NCI-H774 (cell line): ENCODE measurements around the gene RALGPS1.

Experiments used
- DNase-seq: peaks from one replicate; lab custom pipeline; 2025; lab: John Stamatoyannopoulos, UW

The RALGPS1 gene

DNA sequence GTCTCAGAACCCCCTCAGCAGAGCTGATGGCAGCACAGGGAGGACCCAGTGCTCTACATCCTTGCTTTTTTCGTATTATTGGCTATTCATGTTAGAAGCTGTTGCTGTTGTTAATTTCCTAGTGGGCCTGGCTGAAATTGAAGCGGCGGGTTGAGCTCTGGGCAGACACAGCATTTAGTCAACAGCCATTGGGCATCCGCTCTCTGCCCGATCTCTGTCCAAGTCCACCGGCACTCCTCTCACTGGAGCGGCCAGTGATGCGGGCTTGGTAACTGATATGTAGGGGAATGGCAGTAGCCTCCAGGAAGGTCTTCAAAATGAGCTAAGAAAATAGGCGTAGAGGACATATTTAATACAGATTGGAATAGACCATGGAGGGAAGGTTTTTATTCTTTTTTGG is 348.7 kb downstream of the RALGPS1 start:
- no peak for DNase-seq

DNA sequence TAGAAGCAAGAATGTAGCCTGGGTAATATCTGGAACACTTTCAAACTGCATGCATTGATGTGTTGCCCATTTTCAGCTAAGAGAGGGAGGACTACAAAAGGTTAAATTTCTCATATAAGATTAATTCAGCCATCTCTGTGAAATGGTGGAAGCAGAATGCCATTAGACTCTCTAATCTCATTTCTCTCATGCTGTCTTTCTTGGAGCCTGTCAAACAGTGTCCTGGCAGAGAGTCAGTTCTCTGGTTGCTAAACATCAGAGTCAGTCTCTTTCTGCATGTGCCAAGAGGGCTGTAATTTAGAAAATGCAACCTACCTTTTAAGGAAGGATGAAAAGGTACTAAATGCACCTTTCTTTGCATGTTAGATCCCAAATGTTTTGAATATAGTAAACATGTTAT is 349.1 kb downstream of the RALGPS1 start:
- DNase-seq: no peak

GRCh38 chr9:127264462-127265219 is 350.1 kb downstream of the RALGPS1 start, which contains the start of gene GARNL3:
TSS of gene GARNL3 (plus strand) at chr9:127264774. CDS start at chr9:127264878, 104 bp downstream.
- no peak for DNase-seq

- no peak for DNase-seq
Observed at GRCh38 chr9:127267793-127268525, 353.4 kb downstream of the RALGPS1 start.

- DNase-seq: no peak
Observed at GRCh38 chr9:127269449-127269848, 354.9 kb downstream of the RALGPS1 start.
